Upper lobe of left lung (tissue), 4 donors: ENCODE data around the gene CMIP.

Source experiments
- CTCF ChIP-seq, 6 experiments: fragments of 450-650 bp in 4 of 6; fragments of 200-600 bp in 2 of 6; sonication (generic) in 2 of 6; IDR thresholded peaks; one replicate each; pipeline ENCODE4 v1.5.1; 2016 to 2019; ENCODE audit warnings: antibody characterized with exemption in 6 of 6
- POLR2A ChIP-seq, 4 donors: fragments of 450-650 bp; IDR thresholded peaks; one replicate each; pipeline ENCODE4 v1.5.1; 2016 to 2017; ENCODE audit warnings: antibody characterized with exemption in 4 of 4, mild to moderate bottlenecking in 2 of 4
- POLR2AphosphoS5 ChIP-seq, 2 donors: sonication (generic); formaldehyde crosslinking; IDR thresholded peaks; one replicate each; pipeline ENCODE4 v1.5.1; 2017; ENCODE audit warnings: antibody characterized with exemption in 2 of 2

GRCh38 chr16:81614654-81615359 lies 170.2 kb downstream of the CMIP start:
- TF ChIP-seq POLR2AphosphoS5 (IDR thresholded peaks at IDR 0.05) (no peak), POLR2A (IDR thresholded peaks at IDR 0.05) (no peak), CTCF (IDR thresholded peaks at IDR 0.05) (no peak)
